ENCODE results near the gene LPAR2.

The LPAR2 gene

GRCh38 chr19:19652482-19653295, 24.7 kb upstream of the LPAR2 start:
- no peaks in the 10 kb centered on the region for H3K9me2 ChIP-seq (ENCODE audit: low read depth, low read length)
- no peaks in the 10 kb centered on the region for H4K20me1 ChIP-seq (ENCODE audit: insufficient read depth, low read length)
- H2AFZ ChIP-seq (ENCODE audit: low read length) = no peak overlapping the region
- no peaks in the 10 kb centered on the region for H3K79me2 ChIP-seq (ENCODE audit: insufficient read depth, low read length)
- TF ChIP-seq CTCF (IDR thresholded peaks at IDR 0.05; ENCODE audit: low read length) (no peak), EZH2 (IDR thresholded peaks at IDR 0.05; ENCODE audit: borderline replicate concordance, low read length) (no peak)
- no peaks in the 10 kb centered on the region for H3F3A ChIP-seq (ENCODE audit: insufficient read depth, low read length)
- no peaks in the 10 kb centered on the region for H3K27me3 ChIP-seq (ENCODE audit: insufficient read depth, low read length)
- H3K9ac ChIP-seq (ENCODE audit: low read length) = no peak overlapping the region
- H3K4me3 ChIP-seq (ENCODE audit: low read depth, low read length, poor library complexity, severe bottlenecking) = no peak overlapping the region
- H3K9me3 ChIP-seq (ENCODE audit: low read length) = no peaks in the 10 kb centered on the region
- peaks cover 96% of the 10 kb centered on the region for H3K36me3 ChIP-seq (ENCODE audit: insufficient read depth, low read length)
- H3K27ac ChIP-seq (ENCODE audit: low read depth, low read length, poor library complexity, severe bottlenecking) = no peak overlapping the region
- H3K4me2 ChIP-seq (ENCODE audit: low read length) = no peak overlapping the region
- no peaks in the 10 kb centered on the region for H3K4me1 ChIP-seq (ENCODE audit: insufficient read depth, low read length, severe bottlenecking)

- no peak overlapping the region for H3K27ac ChIP-seq (ENCODE audit: low read depth, low read length, poor library complexity, severe bottlenecking)
- H3K36me3 ChIP-seq (ENCODE audit: insufficient read depth, low read length) = peaks cover 96% of the 10 kb centered on the region
- no peak overlapping the region for H3K4me2 ChIP-seq (ENCODE audit: low read length)
- H3K9me3 ChIP-seq (ENCODE audit: low read length) = no peaks in the 10 kb centered on the region
- TF ChIP-seq CTCF (IDR thresholded peaks at IDR 0.05; ENCODE audit: low read length) (no peak), EZH2 (IDR thresholded peaks at IDR 0.05; ENCODE audit: borderline replicate concordance, low read length) (no peak)
- H3K9ac ChIP-seq (ENCODE audit: low read length) = no peak overlapping the region
- no peaks in the 10 kb centered on the region for H3K4me1 ChIP-seq (ENCODE audit: insufficient read depth, low read length, severe bottlenecking)
- no peaks in the 10 kb centered on the region for H3K27me3 ChIP-seq (ENCODE audit: insufficient read depth, low read length)
- H3K9me2 ChIP-seq (ENCODE audit: low read depth, low read length) = no peaks in the 10 kb centered on the region
- no peaks in the 10 kb centered on the region for H3F3A ChIP-seq (ENCODE audit: insufficient read depth, low read length)
- no peaks in the 10 kb centered on the region for H3K79me2 ChIP-seq (ENCODE audit: insufficient read depth, low read length)
- no peak overlapping the region for H3K4me3 ChIP-seq (ENCODE audit: low read depth, low read length, poor library complexity, severe bottlenecking)
- H2AFZ ChIP-seq (ENCODE audit: low read length) = no peak overlapping the region
- no peaks in the 10 kb centered on the region for H4K20me1 ChIP-seq (ENCODE audit: insufficient read depth, low read length)
Observed at GRCh38 chr19:19651076-19651475, 23.1 kb upstream of the LPAR2 start.

GRCh38 chr19:19650331-19650730, 22.3 kb upstream of the LPAR2 start:
- H3K4me1 ChIP-seq (ENCODE audit: insufficient read depth, low read length, severe bottlenecking) = no peaks in the 10 kb centered on the region
- H3K36me3 ChIP-seq (ENCODE audit: insufficient read depth, low read length) = peaks cover 95% of the 10 kb centered on the region
- no peak overlapping the region for H3K4me3 ChIP-seq (ENCODE audit: low read depth, low read length, poor library complexity, severe bottlenecking)

More at GRCh38 chr19:19650331-19650730, 22.3 kb upstream of the LPAR2 start:
- H3F3A ChIP-seq (ENCODE audit: insufficient read depth, low read length) = no peaks in the 10 kb centered on the region
- no peaks in the 10 kb centered on the region for H3K27me3 ChIP-seq (ENCODE audit: insufficient read depth, low read length)
- no peaks in the 10 kb centered on the region for H4K20me1 ChIP-seq (ENCODE audit: insufficient read depth, low read length)
- H3K27ac ChIP-seq (ENCODE audit: low read depth, low read length, poor library complexity, severe bottlenecking) = no peak overlapping the region
- H3K4me2 ChIP-seq (ENCODE audit: low read length) = no peak overlapping the region
- H3K79me2 ChIP-seq (ENCODE audit: insufficient read depth, low read length) = no peaks in the 10 kb centered on the region
- no peak overlapping the region for H2AFZ ChIP-seq (ENCODE audit: low read length)
- TF ChIP-seq CTCF (IDR thresholded peaks at IDR 0.05; ENCODE audit: low read length) (no peak), EZH2 (IDR thresholded peaks at IDR 0.05; ENCODE audit: borderline replicate concordance, low read length) (no peak)
- H3K9me3 ChIP-seq (ENCODE audit: low read length) = no peaks in the 10 kb centered on the region
- no peaks in the 10 kb centered on the region for H3K9me2 ChIP-seq (ENCODE audit: low read depth, low read length)
- H3K9ac ChIP-seq (ENCODE audit: low read length) = no peak overlapping the region

Data from OCI-LY1 (cell line).